Measurements from ENCODE around the gene PPP3R2. TPM values are rescaled to one million over a fixed set of nuclear protein-coding genes. Genes with fewer than 3 reads are reported as not detected.

Gene PPP3R2
- total RNA-seq, 1 experiment from 2014 or later, result not detected

- intact Hi-C loops (cut with micrococcal nuclease), result no loop called here
- H3K27me3 ChIP-seq (ENCODE audit: low read length), result no peaks in the 10 kb centered on the region
- no peak overlapping the region for H3K4me3 ChIP-seq (ENCODE audit: low read length)
- H3K9me2 ChIP-seq (replicated peaks; ENCODE audit: low read length), result no peaks in the 10 kb centered on the region
- H3K79me2 ChIP-seq (ENCODE audit: low read length), result no peaks in the 10 kb centered on the region
- DNase-seq (no peak), ATAC-seq (no peak)
- no peak overlapping the region for H2AFZ ChIP-seq (ENCODE audit: low read length)
- H3K9me3 ChIP-seq (ENCODE audit: low read length), result no peaks in the 10 kb centered on the region
- BruUV-seq (replicated peaks), result no TSS peak
- no peaks in the 10 kb centered on the region for H3K36me3 ChIP-seq (ENCODE audit: low read depth, low read length)
- H3K27ac ChIP-seq (ENCODE audit: low read length), result no peak overlapping the region
- H3K9ac ChIP-seq (ENCODE audit: low read length), result no peak overlapping the region
- H3K4me2 ChIP-seq (ENCODE audit: low read length), result no peak overlapping the region
- TF ChIP-seq, protein P1, sequence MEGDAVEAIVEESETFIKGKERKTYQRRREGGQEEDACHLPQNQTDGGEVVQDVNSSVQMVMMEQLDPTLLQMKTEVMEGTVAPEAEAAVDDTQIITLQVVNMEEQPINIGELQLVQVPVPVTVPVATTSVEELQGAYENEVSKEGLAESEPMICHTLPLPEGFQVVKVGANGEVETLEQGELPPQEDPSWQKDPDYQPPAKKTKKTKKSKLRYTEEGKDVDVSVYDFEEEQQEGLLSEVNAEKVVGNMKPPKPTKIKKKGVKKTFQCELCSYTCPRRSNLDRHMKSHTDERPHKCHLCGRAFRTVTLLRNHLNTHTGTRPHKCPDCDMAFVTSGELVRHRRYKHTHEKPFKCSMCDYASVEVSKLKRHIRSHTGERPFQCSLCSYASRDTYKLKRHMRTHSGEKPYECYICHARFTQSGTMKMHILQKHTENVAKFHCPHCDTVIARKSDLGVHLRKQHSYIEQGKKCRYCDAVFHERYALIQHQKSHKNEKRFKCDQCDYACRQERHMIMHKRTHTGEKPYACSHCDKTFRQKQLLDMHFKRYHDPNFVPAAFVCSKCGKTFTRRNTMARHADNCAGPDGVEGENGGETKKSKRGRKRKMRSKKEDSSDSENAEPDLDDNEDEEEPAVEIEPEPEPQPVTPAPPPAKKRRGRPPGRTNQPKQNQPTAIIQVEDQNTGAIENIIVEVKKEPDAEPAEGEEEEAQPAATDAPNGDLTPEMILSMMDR (conservative IDR thresholded peaks at IDR 0.05; ENCODE audit: low read depth, low read length), result no peak
- no peak for TF ChIP-seq EZH2 (IDR thresholded peaks at IDR 0.05; ENCODE audit: low read length, unreplicated experiment)
- TF ChIP-seq EZH2phosphoT487 (IDR thresholded peaks at IDR 0.05; ENCODE audit: borderline replicate concordance, low read length), result no peak
- 0 out of 2 replicates have a peak, but pooled peaks cover 4% of the 10 kb centered on the region for H4K20me1 ChIP-seq (ENCODE audit: low read length)
- no peaks in the 10 kb centered on the region for H3F3A ChIP-seq (ENCODE audit: low read length, unreplicated experiment)
- H3K4me1 ChIP-seq (ENCODE audit: insufficient read depth, low read length), result no peaks in the 10 kb centered on the region
- ChIA-PET CTCF (no interaction called here), POLR2A (ENCODE audit: unreplicated experiment) (no interaction called here)
These were observed 24.8 kb downstream of the PPP3R2 start for GRCh38 chr9:101569741-101570501.

DNA sequence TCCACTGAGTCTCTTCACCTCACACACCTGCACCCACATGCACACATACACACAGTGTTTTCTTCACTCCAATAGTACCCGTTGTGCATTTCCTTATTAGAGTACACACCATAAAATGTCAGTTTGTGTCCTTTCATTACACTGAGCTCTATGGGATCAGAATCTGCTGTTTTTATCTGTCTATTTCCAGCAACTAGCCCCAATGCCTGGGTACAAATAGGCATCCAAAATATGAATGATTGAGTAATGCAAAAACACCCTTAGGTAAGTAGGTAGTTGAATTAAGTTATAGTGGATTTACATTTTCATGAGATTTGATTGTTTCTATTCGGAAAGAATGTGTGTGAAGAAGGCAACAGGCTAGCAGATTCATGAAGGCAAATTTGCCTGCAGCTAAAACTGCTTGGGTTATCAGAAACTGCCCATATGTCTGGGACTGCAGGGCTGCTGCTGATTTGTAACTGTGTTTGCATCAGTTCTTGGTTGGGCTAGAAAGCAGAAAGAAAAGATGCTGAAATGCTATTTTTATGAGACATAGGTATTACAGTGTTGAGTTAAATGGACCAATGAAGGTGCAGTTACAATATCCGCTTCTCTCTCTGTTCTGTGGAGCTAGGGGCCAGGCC is 26.9 kb downstream of the PPP3R2 start:
- no peak overlapping the region for H3K4me3 ChIP-seq (ENCODE audit: low read length)
- H3K9me2 ChIP-seq (replicated peaks; ENCODE audit: low read length), result no peaks in the 10 kb centered on the region
- H3K9me3 ChIP-seq (ENCODE audit: low read length), result no peaks in the 10 kb centered on the region
- DNase-seq (no peak), ATAC-seq (no peak)
- H3K4me1 ChIP-seq (ENCODE audit: insufficient read depth, low read length), result no peaks in the 10 kb centered on the region
- TF ChIP-seq EZH2phosphoT487 (IDR thresholded peaks at IDR 0.05; ENCODE audit: borderline replicate concordance, low read length), result no peak
- TF ChIP-seq, protein P1 (conservative IDR thresholded peaks at IDR 0.05; ENCODE audit: low read depth, low read length), result no peak
- no peak for TF ChIP-seq EZH2 (IDR thresholded peaks at IDR 0.05; ENCODE audit: low read length, unreplicated experiment)
- H3K36me3 ChIP-seq (ENCODE audit: low read depth, low read length), result 0 out of 2 replicates have a peak, but pooled peaks cover 3% of the 10 kb centered on the region
- H3K9ac ChIP-seq (ENCODE audit: low read length), result no peak overlapping the region
- H4K20me1 ChIP-seq (ENCODE audit: low read length), result 0 out of 2 replicates have a peak, but pooled peaks cover 4% of the 10 kb centered on the region
- no peak overlapping the region for H3K27ac ChIP-seq (ENCODE audit: low read length)
- intact Hi-C loops (cut with micrococcal nuclease), result loop anchor here (1.0 kb wide), 1 partner anchor 109 kb away; no protein-coding TSS in a partner anchor
- H3K4me2 ChIP-seq (ENCODE audit: low read length), result no peak overlapping the region
- H3K79me2 ChIP-seq (ENCODE audit: low read length), result no peaks in the 10 kb centered on the region
- no peak overlapping the region for H2AFZ ChIP-seq (ENCODE audit: low read length)
- CTCF ChIA-PET, result interaction anchor here (1.0 kb wide), 1 partner anchor 119 kb away, joined by 4 read pairs; no protein-coding TSS in a partner anchor
- BruUV-seq (replicated peaks), result no TSS peak
- H3K27me3 ChIP-seq (ENCODE audit: low read length), result no peaks in the 10 kb centered on the region
- POLR2A ChIA-PET (ENCODE audit: unreplicated experiment), result no interaction called here
- H3F3A ChIP-seq (ENCODE audit: low read length, unreplicated experiment), result no peaks in the 10 kb centered on the region

Measured in PC-3 (cell line).